IPS-15b (cell line): ENCODE results near the gene RPSA.

Source experiments
- H3K27me3 ChIP-seq: one replicate; pipeline ENCODE4 v1.6.1; 2013; ENCODE audit warnings: low read length; ENCODE audit not compliant: control insufficient read depth, insufficient read depth
- H3K36me3 ChIP-seq: one replicate; pipeline ENCODE4 v1.6.1; 2013; ENCODE audit warnings: low read length; ENCODE audit not compliant: control insufficient read depth, insufficient read depth
- H3K4me1 ChIP-seq: one replicate; pipeline ENCODE4 v1.6.1; 2013; ENCODE audit warnings: mild to moderate bottlenecking, low read length; ENCODE audit not compliant: control insufficient read depth, insufficient read depth
- H3K4me3 ChIP-seq: one replicate; pipeline ENCODE4 v1.5.1; 2013; ENCODE audit warnings: low read depth, low read length
- H3K9ac ChIP-seq: one replicate; pipeline ENCODE4 v1.6.1; 2013; ENCODE audit warnings: low read depth, mild to moderate bottlenecking, low read length
- H3K9me3 ChIP-seq: one replicate; pipeline ENCODE4 v1.6.1; 2013; ENCODE audit warnings: mild to moderate bottlenecking, low read length; ENCODE audit not compliant: control insufficient read depth, insufficient read depth

RPSA gene

GRCh38 chr3:39398700-39399099 is 7.8 kb upstream of the RPSA start:
- Histone ChIP-seq H3K9ac (no peak overlapping the region), H3K4me3 (no peak overlapping the region), H3K27me3 (no peaks in the 10 kb centered on the region), H3K9me3 (no peaks in the 10 kb centered on the region), H3K36me3 (peaks cover 14% of the 10 kb centered on the region), H3K4me1 (no peaks in the 10 kb centered on the region)

DNA sequence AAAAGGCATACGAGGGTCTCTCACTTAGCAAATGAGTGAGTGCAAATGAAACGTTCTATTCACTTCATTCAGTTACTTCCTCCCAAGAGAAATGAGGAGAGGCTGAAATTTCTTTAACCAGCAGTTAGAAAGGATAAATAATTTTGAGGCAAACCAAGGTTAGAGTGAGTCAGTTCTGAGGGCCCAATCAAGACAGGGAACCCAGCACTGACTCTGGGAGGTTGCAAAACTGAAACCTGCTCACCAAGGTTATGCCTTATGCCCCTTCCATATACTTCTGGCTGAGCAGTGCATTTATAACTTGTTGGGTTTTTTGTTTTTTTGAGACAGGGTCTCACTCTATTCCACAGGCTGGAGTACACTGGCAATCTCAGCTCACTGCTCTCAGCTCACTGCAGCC is 4.5 kb upstream of the RPSA start:
- Histone ChIP-seq H3K36me3 (peaks cover 5% of the 10 kb centered on the region), H3K9ac (no peak overlapping the region), H3K4me1 (peaks cover 4% of the 10 kb centered on the region), H3K9me3 (no peaks in the 10 kb centered on the region), H3K4me3 (no peak overlapping the region), H3K27me3 (no peaks in the 10 kb centered on the region)

DNA sequence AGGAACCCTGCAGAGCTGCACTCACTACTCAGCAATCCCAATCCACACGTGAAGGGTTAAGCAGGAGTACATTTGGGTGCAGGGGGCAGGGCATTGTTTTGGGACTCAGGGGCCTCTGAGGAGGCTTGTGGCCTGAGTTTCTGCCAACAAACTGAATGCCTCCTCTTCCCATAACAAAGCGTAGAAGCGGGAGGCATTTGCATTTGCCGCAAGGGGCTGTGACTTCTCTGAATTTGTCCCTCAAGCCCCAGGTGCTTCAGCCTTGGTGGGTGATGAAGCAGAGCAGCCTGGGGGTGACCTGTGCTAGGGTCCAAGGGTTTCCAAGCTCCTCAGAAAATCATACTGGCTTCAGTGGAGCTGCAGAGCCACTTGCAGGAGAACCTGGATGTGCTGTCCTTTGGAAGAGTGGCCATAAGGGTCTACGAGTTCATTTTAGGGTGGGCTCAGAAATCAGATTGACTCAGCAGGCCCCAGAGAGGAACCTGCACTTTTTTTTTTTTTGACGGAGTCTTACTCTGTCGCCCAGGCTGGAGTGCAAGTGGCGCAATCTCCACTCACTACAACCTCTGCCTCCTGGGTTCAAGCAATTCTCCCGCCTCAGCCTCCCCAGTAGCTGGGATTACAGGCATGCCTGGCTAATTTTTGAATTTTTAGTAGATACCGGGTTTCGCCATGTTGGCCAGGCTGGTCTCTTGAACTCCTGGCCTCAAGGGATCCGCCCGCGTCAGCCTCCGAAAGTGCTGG is 1.4 kb upstream of the RPSA start:
- Histone ChIP-seq H3K27me3 (no peaks in the 10 kb centered on the region), H3K36me3 (peaks cover 25% of the 10 kb centered on the region), H3K9me3 (no peaks in the 10 kb centered on the region), H3K4me1 (peaks cover 7% of the 10 kb centered on the region), H3K4me3 (peak overlapping the region; percentile 23), H3K9ac (peak overlapping the region; percentile 99)

- peaks cover 32% of the 10 kb centered on the region for H3K36me3 ChIP-seq
- H3K4me1 ChIP-seq = peaks cover 7% of the 10 kb centered on the region
- no peaks in the 10 kb centered on the region for H3K27me3 ChIP-seq
- H3K4me3 ChIP-seq = peak overlapping the region; percentile 56
- H3K9me3 ChIP-seq = no peaks in the 10 kb centered on the region
- H3K9ac ChIP-seq = peak overlapping the region; percentile 99
Observed at GRCh38 chr3:39405687-39406367, 693 bp upstream of the RPSA start.

DNA sequence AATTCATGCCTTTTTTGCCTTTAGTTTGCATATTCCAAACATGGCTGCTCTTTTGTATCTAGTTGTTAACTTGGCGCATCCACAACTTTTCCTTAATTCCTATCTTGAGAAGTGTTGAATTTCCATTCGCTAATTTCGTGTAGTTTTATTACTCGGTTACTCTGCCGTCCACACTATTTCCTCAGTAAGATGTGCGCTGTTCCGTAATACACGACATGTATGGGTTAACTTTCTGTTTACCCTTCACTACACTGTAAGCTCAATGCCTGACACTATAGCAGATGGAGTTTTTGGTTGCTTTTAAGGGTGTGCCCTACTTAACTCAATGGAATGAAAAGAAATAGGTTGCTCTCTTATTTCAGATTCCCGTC is 724 bp downstream of the RPSA start:
- Histone ChIP-seq H3K4me1 (peaks cover 7% of the 10 kb centered on the region), H3K27me3 (no peaks in the 10 kb centered on the region), H3K4me3 (peak overlapping the region; percentile 56), H3K36me3 (peaks cover 44% of the 10 kb centered on the region), H3K9me3 (no peaks in the 10 kb centered on the region), H3K9ac (peak overlapping the region; percentile 99)

DNA sequence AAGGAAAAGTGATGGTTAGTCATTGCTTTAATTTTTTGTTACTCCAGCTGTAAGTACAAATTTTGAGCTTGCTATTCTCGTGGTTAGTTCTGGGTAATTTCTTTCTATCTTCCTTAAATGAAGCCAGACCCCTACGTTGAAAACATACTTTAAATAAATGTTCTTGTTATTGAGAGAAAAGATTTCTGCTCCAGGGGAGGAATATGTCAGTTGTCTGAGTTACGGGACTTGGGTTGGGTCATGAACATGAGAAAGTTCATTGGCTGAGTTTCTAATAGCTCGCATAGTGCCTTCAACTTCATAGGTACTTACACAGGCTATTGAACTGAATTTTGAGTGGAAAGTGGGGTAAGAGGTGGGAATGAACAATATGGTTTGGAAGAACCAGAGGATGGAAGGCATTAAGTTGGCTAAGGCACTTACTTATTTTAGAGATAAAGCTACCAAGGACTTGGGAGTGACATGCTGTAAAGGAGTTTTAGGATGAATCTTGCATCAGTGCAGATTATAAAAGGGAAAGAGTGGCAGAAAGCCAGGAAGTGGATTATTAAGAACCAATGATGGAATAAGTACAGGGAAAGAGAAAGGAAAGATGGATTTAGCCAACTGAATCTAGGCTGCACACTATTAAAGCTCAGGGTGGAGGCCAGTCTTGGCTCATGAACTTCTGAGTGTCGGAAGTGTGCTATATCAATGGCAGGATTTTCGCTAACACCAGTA is 1.4 kb downstream of the RPSA start:
- Histone ChIP-seq H3K4me3 (peak overlapping the region; percentile 56), H3K4me1 (peaks cover 7% of the 10 kb centered on the region), H3K27me3 (no peaks in the 10 kb centered on the region), H3K9me3 (no peaks in the 10 kb centered on the region), H3K36me3 (peaks cover 50% of the 10 kb centered on the region), H3K9ac (peak overlapping the region; percentile 99)

DNA sequence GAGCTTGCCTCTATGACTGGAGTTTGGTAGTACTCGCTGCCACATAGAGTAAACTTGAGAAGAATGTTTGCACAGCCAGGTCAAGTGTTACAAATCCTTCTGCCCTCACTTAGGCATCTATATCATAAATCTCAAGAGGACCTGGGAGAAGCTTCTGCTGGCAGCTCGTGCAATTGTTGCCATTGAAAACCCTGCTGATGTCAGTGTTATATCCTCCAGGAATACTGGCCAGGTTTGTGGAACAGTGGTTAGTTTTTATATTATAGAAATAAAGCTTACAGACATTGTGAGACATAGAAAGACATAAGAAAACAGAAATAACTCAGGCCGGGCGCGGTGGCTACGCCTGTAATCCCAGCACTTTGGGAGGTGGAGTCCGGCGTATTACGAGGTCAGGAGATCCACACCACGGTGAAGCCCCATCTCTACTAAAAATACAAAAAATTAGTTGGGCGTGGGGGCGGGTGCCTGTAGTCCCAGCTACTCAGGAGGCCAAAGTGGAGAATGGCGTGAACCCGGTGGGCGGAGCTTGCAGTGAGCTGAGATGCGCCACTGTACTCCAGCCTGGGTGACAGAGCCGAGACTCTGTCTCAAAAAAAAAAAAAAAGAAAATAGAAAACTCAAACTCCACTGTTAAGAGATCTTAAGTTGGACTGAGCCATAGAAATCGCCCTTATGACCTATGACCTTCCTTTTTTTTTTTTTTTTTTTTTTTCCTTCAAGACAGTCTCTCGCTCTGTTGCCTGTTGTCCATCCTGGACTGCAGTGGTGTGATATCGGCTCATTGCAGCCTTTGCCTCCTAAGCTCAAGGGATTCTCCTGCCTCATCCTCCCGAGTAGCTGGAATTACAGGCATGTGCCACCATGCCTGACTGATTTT is 2.2 kb downstream of the RPSA start:
- peaks cover 58% of the 10 kb centered on the region for H3K36me3 ChIP-seq
- H3K27me3 ChIP-seq = no peaks in the 10 kb centered on the region
- H3K9ac ChIP-seq = peak overlapping the region; percentile 99
- peak overlapping the region; percentile 56 for H3K4me3 ChIP-seq
- H3K4me1 ChIP-seq = peaks cover 7% of the 10 kb centered on the region
- no peaks in the 10 kb centered on the region for H3K9me3 ChIP-seq

GRCh38 chr3:39409514-39410136 is 3.1 kb downstream of the RPSA start:
- Histone ChIP-seq H3K4me3 (peak overlapping the region; percentile 11), H3K36me3 (peaks cover 61% of the 10 kb centered on the region)

GRCh38 chr3:39410893-39411292 is 4.4 kb downstream of the RPSA start:
- H3K9me3 ChIP-seq = no peaks in the 10 kb centered on the region
- H3K4me1 ChIP-seq = peaks cover 3% of the 10 kb centered on the region
- H3K36me3 ChIP-seq = peaks cover 61% of the 10 kb centered on the region
- H3K27me3 ChIP-seq = no peaks in the 10 kb centered on the region
- H3K9ac ChIP-seq = no peak overlapping the region
- no peak overlapping the region for H3K4me3 ChIP-seq

More at GRCh38 chr3:39409514-39410136, 3.1 kb downstream of the RPSA start:
- H3K27me3 ChIP-seq = no peaks in the 10 kb centered on the region
- peak overlapping the region; percentile 50 for H3K9ac ChIP-seq
- peaks cover 3% of the 10 kb centered on the region for H3K4me1 ChIP-seq
- H3K9me3 ChIP-seq = no peaks in the 10 kb centered on the region

- H3K4me1 ChIP-seq = peaks cover 5% of the 10 kb centered on the region
Observed at GRCh38 chr3:39412668-39413260, 6.2 kb downstream of the RPSA start.

More at GRCh38 chr3:39412668-39413260, 6.2 kb downstream of the RPSA start:
- H3K4me3 ChIP-seq = no peak overlapping the region
- no peaks in the 10 kb centered on the region for H3K27me3 ChIP-seq
- peaks cover 59% of the 10 kb centered on the region for H3K36me3 ChIP-seq
- H3K9me3 ChIP-seq = no peaks in the 10 kb centered on the region
- H3K9ac ChIP-seq = no peak overlapping the region
